H9 (cell line): ENCODE data around the gene FHIP1B. TPM values are rescaled to one million over a fixed set of nuclear protein-coding genes. Genes with fewer than 3 reads are reported as not detected.

Experiments
- DNase-seq: peaks from one replicate; pipeline ENCODE4 v3.0.0-alpha.2; 2017
- H2AFZ ChIP-seq: one replicate; pipeline ENCODE4 v1.6.1; 2013; ENCODE audit warnings: mild to moderate bottlenecking, low read length, control low read depth, moderate library complexity
- H2AK5ac ChIP-seq: 2 replicates; pipeline ENCODE4 v1.6.1; 2013; ENCODE audit warnings: low read length, control low read depth, mixed read lengths; ENCODE audit not compliant: insufficient read length
- H2BK120ac ChIP-seq: one replicate; pipeline ENCODE4 v1.6.1; 2013; ENCODE audit warnings: low read depth, mild to moderate bottlenecking, low read length, control low read depth, inconsistent platforms; ENCODE audit not compliant: poor library complexity, severe bottlenecking
- H2BK12ac ChIP-seq: 2 replicates; pipeline ENCODE4 v1.6.1; 2013; ENCODE audit warnings: low read length, control low read depth, mixed read lengths, low read depth; ENCODE audit not compliant: insufficient read length
- H2BK15ac ChIP-seq: 2 replicates; pipeline ENCODE4 v1.6.1; 2013; ENCODE audit warnings: low read depth, low read length, control low read depth
- H2BK20ac ChIP-seq: one replicate; pipeline ENCODE4 v1.6.1; 2013; ENCODE audit warnings: low read depth, mild to moderate bottlenecking, low read length, control low read depth, inconsistent platforms; ENCODE audit not compliant: poor library complexity, severe bottlenecking
- H2BK5ac ChIP-seq: 2 replicates; pipeline ENCODE4 v1.6.1; 2013; ENCODE audit warnings: low read length, control low read depth, mixed read lengths; ENCODE audit not compliant: insufficient read length
- H3K14ac ChIP-seq: 2 replicates; pipeline ENCODE4 v1.6.1; 2013; ENCODE audit warnings: low read length, control low read depth; ENCODE audit not compliant: insufficient read depth
- H3K18ac ChIP-seq: 2 replicates; pipeline ENCODE4 v1.6.1; 2013; ENCODE audit warnings: low read depth, mild to moderate bottlenecking, mixed read lengths, low read length, control low read depth; ENCODE audit not compliant: insufficient read length
- H3K23ac ChIP-seq: 2 replicates; pipeline ENCODE4 v1.6.1; 2013; ENCODE audit warnings: low read length, control low read depth, mixed read lengths, low read depth; ENCODE audit not compliant: insufficient read length
- H3K23me2 ChIP-seq: 2 replicates; pipeline ENCODE4 v1.6.1; 2013; ENCODE audit warnings: low read depth, mild to moderate bottlenecking, mixed read lengths, low read length, control low read depth; ENCODE audit not compliant: insufficient read length, poor library complexity, severe bottlenecking
- H3K27ac ChIP-seq: 2 replicates; pipeline ENCODE4 v1.5.1; 2013; ENCODE audit warnings: low read length, control low read depth, mixed read lengths, low read depth; ENCODE audit not compliant: insufficient read length
- H3K27me3 ChIP-seq: 2 replicates; pipeline ENCODE4 v1.6.1; 2013; ENCODE audit warnings: low read length, control low read depth, inconsistent platforms; ENCODE audit not compliant: insufficient read depth
- H3K4ac ChIP-seq: 2 replicates; pipeline ENCODE4 v1.6.1; 2013; ENCODE audit warnings: low read depth, mild to moderate bottlenecking, control low read depth, inconsistent platforms, low read length, moderate library complexity
- H3K4me1 ChIP-seq: 2 replicates; pipeline ENCODE4 v1.6.1; 2013; ENCODE audit warnings: low read length, control low read depth, inconsistent platforms; ENCODE audit not compliant: insufficient read depth
- H3K4me2 ChIP-seq: 2 replicates; pipeline ENCODE4 v1.6.1; 2013; ENCODE audit warnings: low read length, control low read depth, mixed read lengths; ENCODE audit not compliant: insufficient read length, insufficient read depth
- H3K56ac ChIP-seq: 2 replicates; pipeline ENCODE4 v1.6.1; 2013; ENCODE audit warnings: low read depth, mild to moderate bottlenecking, mixed read lengths, low read length, control low read depth; ENCODE audit not compliant: insufficient read length
- H3K79me1 ChIP-seq: 2 replicates; pipeline ENCODE4 v1.6.1; 2013; ENCODE audit warnings: low read depth, mild to moderate bottlenecking, moderate library complexity, low read length, control low read depth, inconsistent platforms; ENCODE audit not compliant: insufficient read depth, poor library complexity, severe bottlenecking
- H3K79me2 ChIP-seq: 2 replicates; pipeline ENCODE4 v1.6.1; 2013; ENCODE audit warnings: low read length, control low read depth, inconsistent platforms; ENCODE audit not compliant: insufficient read depth
- H3K9ac ChIP-seq: 2 replicates; pipeline ENCODE4 v1.6.1; 2013; ENCODE audit warnings: low read length, control low read depth, mixed read lengths; ENCODE audit not compliant: insufficient read length; ENCODE audit errors: extremely low read depth
- H3K9me3 ChIP-seq: one replicate; pipeline ENCODE4 v1.6.1; 2013; ENCODE audit warnings: low read depth, low read length, inconsistent platforms; ENCODE audit not compliant: control insufficient read depth
- H3T11ph ChIP-seq: one replicate; pipeline ENCODE4 v1.6.1; 2013; ENCODE audit warnings: mild to moderate bottlenecking, low read length, control low read depth, inconsistent platforms
- H4K20me1 ChIP-seq: one replicate; pipeline ENCODE4 v1.6.1; 2013; ENCODE audit not compliant: control insufficient read depth, insufficient read length, insufficient read depth
- H4K5ac ChIP-seq: 2 replicates; pipeline ENCODE4 v1.6.1; 2013; ENCODE audit warnings: low read depth, mild to moderate bottlenecking, mixed read lengths, low read length, control low read depth; ENCODE audit not compliant: insufficient read length
- H4K8ac ChIP-seq: replicated peaks from 2 replicates; pipeline ENCODE4 v1.6.1; 2013; ENCODE audit warnings: low read length, control low read depth, mixed read lengths, low read depth; ENCODE audit not compliant: insufficient read length
- H4K91ac ChIP-seq: 2 replicates; pipeline ENCODE4 v1.6.1; 2013; ENCODE audit warnings: low read depth, mild to moderate bottlenecking, moderate library complexity, mixed read lengths, low read length, control low read depth; ENCODE audit not compliant: insufficient read length
- H3K27ac Mint-ChIP-seq, 3 experiments: 2 replicates in 2 of 3; 3 replicates in 1 of 3; pipeline ENCODE4 v1.8.0; 2020 to 2021; ENCODE audit warnings: mixed read lengths in 3 of 3, mild to moderate bottlenecking in 1 of 3, moderate library complexity in 1 of 3
- H3K27me3 Mint-ChIP-seq: 2 replicates; pipeline ENCODE4 v1.8.0; 2021; ENCODE audit warnings: low read depth, mild to moderate bottlenecking, moderate library complexity, mixed read lengths
- H3K36me3 Mint-ChIP-seq, 3 experiments: 2 replicates in 2 of 3; 3 replicates in 1 of 3; pipeline ENCODE4 v1.8.0; 2020 to 2021; ENCODE audit warnings: low read depth in 3 of 3, mixed read lengths in 3 of 3; ENCODE audit not compliant: insufficient read depth in 1 of 3
- H3K4me1 Mint-ChIP-seq, 2 experiments: 2 replicates each; pipeline ENCODE4 v1.8.0; 2020; ENCODE audit warnings: mixed read lengths in 2 of 2
- H3K4me3 Mint-ChIP-seq, 2 experiments: 2 replicates in 1 of 2; 3 replicates in 1 of 2; pipeline ENCODE4 v1.8.0; 2020 to 2021; ENCODE audit warnings: mild to moderate bottlenecking in 2 of 2, mixed read lengths in 2 of 2, moderate library complexity in 1 of 2
- H3K9me3 Mint-ChIP-seq, 2 experiments: 2 replicates in 1 of 2; 3 replicates in 1 of 2; pipeline ENCODE4 v1.8.0; 2020; ENCODE audit warnings: mild to moderate bottlenecking in 2 of 2, mixed read lengths in 2 of 2, moderate library complexity in 1 of 2
- CTCF ChIP-seq: fragments of 200-600 bp; sonication (generic); conservative IDR thresholded peaks from 3 replicates; pipeline ENCODE4 v1.8.0; 2021; ENCODE audit warnings: antibody characterized with exemption, mild to moderate bottlenecking
- WGBS: extraction: QIAGEN DNeasy Blood & Tissue Kit; methylation state at CpG from one replicate; pipeline ENCODE4 v1.1.7; 2013; ENCODE audit warnings: missing lambda C conversion rate, low lambda C conversion rate, mixed read lengths; ENCODE audit not compliant: insufficient read length; ENCODE audit errors: extremely low coverage; 5-methylcytosine and 5-hydroxymethylcytosine counted together
- total RNA-seq: library from RNA; stranded (reverse); gene quantifications from 2 replicates; pipeline ENCODE4 v1.2.1, GENCODE V29; 2021

Gene FHIP1B
- total RNA-seq, 1 experiment from 2014 or later: 28.5 TPM

GRCh38 chr11:6237266-6237665 lies 2.8 kb upstream of the FHIP1B start:
- H3T11ph ChIP-seq: no peak overlapping the region
- H3K4me2 ChIP-seq: no peak overlapping the region
- peaks cover 7% of the 10 kb centered on the region for H3K23me2 ChIP-seq
- no peak overlapping the region for H2BK15ac ChIP-seq
- no peak overlapping the region for H3K56ac ChIP-seq
- no peak overlapping the region for H4K91ac ChIP-seq
- no peak overlapping the region for H2BK20ac ChIP-seq
- H3K4me1 ChIP-seq: no peaks in the 10 kb centered on the region
- no peaks in the 10 kb centered on the region for H3K9me3 ChIP-seq
- Mint-ChIP-seq H3K9me3 (no peaks in the 10 kb centered on the region), H3K27ac (no peak overlapping the region), H3K27me3 (peaks cover 12% of the 10 kb centered on the region), H3K36me3 (no peaks in the 10 kb centered on the region), H3K4me1 (peaks cover 11 to 14% of the 10 kb centered on the region in 2 experiments), H3K4me3 (no peak overlapping the region)
- peaks cover 7% of the 10 kb centered on the region; the same call in 1 of the 2 replicates for H3K79me2 ChIP-seq
- no peak overlapping the region for H2AK5ac ChIP-seq
- no peak overlapping the region for H2AFZ ChIP-seq
- H3K27me3 ChIP-seq: no peaks in the 10 kb centered on the region
- no peak overlapping the region for H3K18ac ChIP-seq
- DNase-seq: no peak
- H4K20me1 ChIP-seq: no peaks in the 10 kb centered on the region
- H3K79me1 ChIP-seq: no peaks in the 10 kb centered on the region
- H3K4ac ChIP-seq: no peak overlapping the region
- H4K8ac ChIP-seq: no peak overlapping the region
- TF ChIP-seq CTCF: no peak
- H3K23ac ChIP-seq: no peak overlapping the region
- no CpG with 5 or more reads among the region's 4 CpGs for WGBS
- H2BK5ac ChIP-seq: no peak overlapping the region
- H2BK12ac ChIP-seq: no peak overlapping the region
- no peak overlapping the region for H4K5ac ChIP-seq
- no peak overlapping the region for H3K27ac ChIP-seq
- no peak overlapping the region for H3K9ac ChIP-seq
- H2BK120ac ChIP-seq: no peak overlapping the region
- no peak overlapping the region for H3K14ac ChIP-seq
